ENCODE results near the gene RAI1.
A peak's percentile ranks its signal among the peaks of the same experiment; 100 is the strongest.

The RAI1 gene

DNA sequence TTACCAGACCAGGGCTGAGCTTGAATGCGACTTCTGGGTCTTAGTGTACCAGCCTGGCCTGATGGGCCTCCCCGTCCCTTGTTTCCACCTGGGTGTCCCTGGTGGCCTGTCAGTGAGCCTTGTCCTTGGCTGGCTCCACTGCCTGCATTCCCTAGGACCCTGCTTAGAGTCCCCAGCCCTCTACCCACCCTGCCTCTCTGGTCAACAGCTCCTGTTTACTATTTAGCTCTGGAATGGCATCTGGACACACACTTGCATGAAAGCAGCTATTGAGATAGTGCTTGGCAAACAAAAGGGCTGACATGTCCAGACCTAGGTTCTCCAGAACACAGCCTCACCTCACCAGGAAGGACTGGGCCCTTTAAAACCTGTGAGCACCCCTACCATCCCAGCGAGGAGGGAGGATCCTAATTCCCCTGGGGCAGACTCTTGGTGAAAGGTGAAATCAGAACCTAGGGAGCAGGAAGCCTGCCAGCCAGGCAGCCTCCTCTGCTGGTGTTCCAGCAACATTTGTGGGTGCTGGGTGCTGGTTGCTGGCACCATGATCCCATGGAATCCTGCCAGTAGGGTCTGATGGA is 38.8 kb downstream of the RAI1 start:
- TF ChIP-seq, protein P1, sequence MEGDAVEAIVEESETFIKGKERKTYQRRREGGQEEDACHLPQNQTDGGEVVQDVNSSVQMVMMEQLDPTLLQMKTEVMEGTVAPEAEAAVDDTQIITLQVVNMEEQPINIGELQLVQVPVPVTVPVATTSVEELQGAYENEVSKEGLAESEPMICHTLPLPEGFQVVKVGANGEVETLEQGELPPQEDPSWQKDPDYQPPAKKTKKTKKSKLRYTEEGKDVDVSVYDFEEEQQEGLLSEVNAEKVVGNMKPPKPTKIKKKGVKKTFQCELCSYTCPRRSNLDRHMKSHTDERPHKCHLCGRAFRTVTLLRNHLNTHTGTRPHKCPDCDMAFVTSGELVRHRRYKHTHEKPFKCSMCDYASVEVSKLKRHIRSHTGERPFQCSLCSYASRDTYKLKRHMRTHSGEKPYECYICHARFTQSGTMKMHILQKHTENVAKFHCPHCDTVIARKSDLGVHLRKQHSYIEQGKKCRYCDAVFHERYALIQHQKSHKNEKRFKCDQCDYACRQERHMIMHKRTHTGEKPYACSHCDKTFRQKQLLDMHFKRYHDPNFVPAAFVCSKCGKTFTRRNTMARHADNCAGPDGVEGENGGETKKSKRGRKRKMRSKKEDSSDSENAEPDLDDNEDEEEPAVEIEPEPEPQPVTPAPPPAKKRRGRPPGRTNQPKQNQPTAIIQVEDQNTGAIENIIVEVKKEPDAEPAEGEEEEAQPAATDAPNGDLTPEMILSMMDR (IDR thresholded peaks at IDR 0.05): no peak
- Histone ChIP-seq H3K27me3 (no peaks in the 10 kb centered on the region), H3K4me1 (peaks cover 0 to 37% (median 26%) of the 10 kb centered on the region in 4 donors), H3K27ac (no peak overlapping the region), H3K36me3 (no peaks in the 10 kb centered on the region), H3K9me3 (no peaks in the 10 kb centered on the region), H3K4me3 (no peak overlapping the region)
- DNase-seq: no peak
- intact Hi-C loops (cut with DNase I; ENCODE audit: low total_unique reads): loop anchor here (5.0 kb wide), 1 partner anchor 33 kb away; no protein-coding TSS in a partner anchor

DNA sequence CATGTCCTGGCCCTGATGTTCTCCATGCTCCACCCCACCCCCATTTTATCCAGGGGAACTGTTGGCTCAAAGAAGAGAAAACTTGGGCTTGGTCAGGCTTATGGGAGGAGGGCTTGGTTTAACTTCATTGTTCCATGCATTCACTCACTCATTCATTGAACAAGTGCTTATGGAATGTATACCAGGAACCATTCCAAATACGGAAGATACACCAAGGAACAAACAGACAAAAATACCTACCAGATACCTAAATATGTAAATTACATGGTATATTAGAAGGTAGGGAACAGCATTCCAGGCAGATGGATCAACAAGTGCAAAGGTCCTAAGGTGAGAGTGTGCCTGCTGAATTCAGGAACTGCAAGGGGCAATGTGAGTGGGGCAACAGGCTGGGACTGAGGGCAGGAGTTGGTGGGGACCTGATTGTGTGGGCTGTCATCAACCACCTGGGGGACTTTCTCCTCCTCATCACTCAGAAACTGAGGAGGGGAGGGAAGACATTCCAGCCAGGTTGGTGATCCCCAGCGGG is 39.9 kb downstream of the RAI1 start:
- TF ChIP-seq, protein P1 (IDR thresholded peaks at IDR 0.05): no peak
- H3K27me3 ChIP-seq: no peaks in the 10 kb centered on the region
- no peak overlapping the region for H3K4me3 ChIP-seq
- no peak for DNase-seq
- no peak overlapping the region for H3K27ac ChIP-seq
- intact Hi-C loops (cut with DNase I; ENCODE audit: low total_unique reads): loop anchor here (5.0 kb wide), 1 partner anchor 34 kb away; no protein-coding TSS in a partner anchor
- H3K36me3 ChIP-seq: no peaks in the 10 kb centered on the region
- no peaks in the 10 kb centered on the region for H3K9me3 ChIP-seq
- peaks cover 0 to 38% (median 24%) of the 10 kb centered on the region in 4 donors for H3K4me1 ChIP-seq

DNA sequence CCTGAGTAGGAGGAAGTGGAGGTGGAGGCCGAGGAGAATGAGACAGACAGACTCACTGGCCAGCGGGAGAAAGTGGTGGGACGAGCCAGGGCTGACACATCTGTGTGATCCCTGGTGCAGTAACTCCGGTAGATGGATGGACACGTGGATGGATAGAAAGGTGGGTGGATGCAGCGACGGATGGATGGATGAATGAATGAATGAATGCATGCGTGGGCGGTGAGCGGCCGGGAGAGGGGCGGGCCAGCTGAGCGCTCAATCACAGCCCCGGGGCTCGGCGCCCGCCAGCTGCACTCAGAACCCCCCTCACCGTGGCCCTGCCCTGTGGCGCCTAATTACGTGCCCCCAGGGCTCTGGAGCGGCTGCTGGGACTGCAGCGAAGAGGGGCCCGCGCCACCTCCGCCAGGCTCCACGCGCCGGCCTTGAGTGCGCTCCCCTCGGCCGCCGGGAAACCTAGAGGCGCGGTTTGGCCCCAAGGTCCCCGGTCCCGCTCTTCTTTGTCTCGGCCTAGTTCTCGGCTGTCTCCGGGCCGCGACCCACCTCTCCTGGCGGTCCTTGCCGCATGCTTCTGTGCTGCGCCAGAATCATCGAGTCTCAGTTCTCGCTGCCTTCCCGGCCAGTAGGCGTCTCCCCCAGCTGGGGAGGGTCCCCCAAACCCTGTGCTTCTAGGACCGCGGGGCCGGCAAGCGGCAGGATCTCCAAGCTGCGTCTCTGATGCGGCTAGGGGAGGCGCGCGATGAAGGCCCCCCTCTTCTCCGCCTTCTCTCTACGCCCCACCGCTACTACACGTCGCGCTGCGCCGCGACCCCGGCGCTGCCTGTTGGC is 41.0 kb downstream of the RAI1 start:
- TF ChIP-seq, protein P1 (IDR thresholded peaks at IDR 0.05): no peak
- DNase-seq: no peak

DNA sequence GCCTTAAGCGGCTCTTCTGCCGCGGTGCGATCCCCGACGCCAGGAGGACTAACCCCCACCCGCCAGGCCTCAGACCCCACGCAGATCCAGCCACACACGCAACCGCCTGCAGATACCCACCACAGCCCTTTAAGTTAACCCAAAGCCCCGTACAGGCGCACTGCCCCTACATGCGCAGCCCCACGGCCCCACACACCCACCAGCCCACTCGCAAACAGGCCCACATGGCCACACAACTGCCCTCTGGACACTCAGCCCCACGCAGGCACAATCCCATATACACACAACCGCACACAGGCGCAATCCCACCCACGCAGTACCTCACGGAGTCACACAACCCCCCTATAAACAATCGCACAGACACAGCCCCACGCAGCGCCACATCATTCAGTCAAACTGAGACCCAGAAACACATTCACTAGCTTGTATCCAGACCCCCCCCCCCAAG is 41.7 kb downstream of the RAI1 start:
- H3K4me3 ChIP-seq: peak overlapping the region; percentile 56 to 68
- no peaks in the 10 kb centered on the region for H3K9me3 ChIP-seq
- no peaks in the 10 kb centered on the region for H3K36me3 ChIP-seq
- intact Hi-C loops (cut with DNase I; ENCODE audit: low total_unique reads): loop anchor here (5.0 kb wide), 1 partner anchor 36 kb away; no protein-coding TSS in a partner anchor
- H3K4me1 ChIP-seq: peaks cover 0 to 38% (median 26%) of the 10 kb centered on the region in 4 donors
- H3K27me3 ChIP-seq: no peaks in the 10 kb centered on the region
- no peak for DNase-seq
- no peak overlapping the region for H3K27ac ChIP-seq
- TF ChIP-seq, protein P1 (IDR thresholded peaks at IDR 0.05): no peak

More for the DNA sequence above, 41.0 kb downstream of the RAI1 start:
- Histone ChIP-seq H3K9me3 (no peaks in the 10 kb centered on the region), H3K27ac (no peak overlapping the region), H3K36me3 (no peaks in the 10 kb centered on the region), H3K27me3 (no peaks in the 10 kb centered on the region), H3K4me1 (peaks cover 0 to 38% (median 24%) of the 10 kb centered on the region in 4 donors), H3K4me3 (peak overlapping the region; percentile 56 to 68)
- intact Hi-C loops (cut with DNase I; ENCODE audit: low total_unique reads): loop anchor here (5.0 kb wide), 1 partner anchor 35 kb away; no protein-coding TSS in a partner anchor

DNA sequence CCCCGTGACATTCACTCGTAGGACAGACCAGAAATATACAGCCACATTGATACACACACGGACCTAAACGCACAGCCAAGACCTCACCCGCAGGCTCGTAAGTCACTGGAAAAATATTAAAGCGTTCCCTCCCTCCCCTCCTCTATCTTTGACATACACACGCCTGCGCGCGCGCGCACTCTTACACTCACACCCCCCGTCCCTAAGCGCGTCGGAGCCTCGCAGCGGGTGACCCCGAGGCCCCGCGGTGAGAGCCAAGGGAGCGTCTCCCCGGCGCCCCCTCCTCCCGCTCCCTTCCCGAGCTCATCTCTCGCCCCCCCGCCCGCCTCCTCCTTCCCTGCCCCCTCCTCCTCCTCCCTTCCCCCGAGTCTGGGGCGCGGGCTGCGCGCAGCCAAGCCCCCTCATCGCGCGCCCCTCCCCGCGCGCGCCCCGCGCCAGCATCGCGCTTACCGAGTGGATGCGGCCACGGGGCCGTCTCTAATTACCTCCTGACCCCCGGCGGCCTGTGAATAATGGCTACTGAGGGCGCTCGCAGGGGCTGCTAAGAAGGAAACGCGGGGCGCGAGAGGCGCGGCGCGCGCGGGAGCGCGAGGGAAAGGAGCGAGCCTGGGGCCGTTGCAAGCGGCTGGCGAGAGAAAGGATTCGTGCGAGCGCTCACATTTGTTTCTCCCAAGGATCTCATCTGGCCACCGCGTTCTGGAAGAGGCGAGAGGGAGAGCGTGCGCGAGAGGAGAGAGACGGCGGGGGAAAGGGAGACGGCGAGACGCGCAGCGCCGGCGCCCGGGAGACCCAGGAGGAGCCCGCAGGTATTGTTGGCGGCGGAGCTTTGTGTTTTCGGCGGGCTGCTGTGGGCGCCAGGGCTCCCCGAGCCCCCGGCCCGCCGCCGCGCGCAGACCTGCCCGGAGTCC is 42.4 kb downstream of the RAI1 start:
- H3K4me1 ChIP-seq: peaks cover 0 to 38% (median 27%) of the 10 kb centered on the region in 4 donors

More for the DNA sequence above, 42.4 kb downstream of the RAI1 start:
- Histone ChIP-seq H3K27ac (peak overlapping the region in 1 of 2 donors; percentile 43), H3K27me3 (no peaks in the 10 kb centered on the region), H3K9me3 (no peaks in the 10 kb centered on the region), H3K36me3 (no peaks in the 10 kb centered on the region), H3K4me3 (peak overlapping the region; percentile 56 to 68)
- DNase-seq: no peak
- intact Hi-C loops (cut with DNase I; ENCODE audit: low total_unique reads): loop anchor here (5.0 kb wide), 1 partner anchor 36 kb away; no protein-coding TSS in a partner anchor
- TF ChIP-seq, protein P1 (IDR thresholded peaks at IDR 0.05): no peak

All from tibial artery (tissue), 4 donors.